ENCODE measurements around the gene CBX7. TPM values are rescaled to one million over a fixed set of nuclear protein-coding genes. Genes with fewer than 3 reads are reported as not detected.

Gene CBX7
- total and polyA plus RNA-seq, 2 experiments from 2014 or later: 2.6 to 11.5 TPM

Small RNA genes within 50 kb of the gene (small RNA-seq; reads per million reads assigned to genes)
- gene COX5BP7 (ENCODE audit: low replicate concordance): not detected

Other genes starting within 250 kb of the CBX7 start
- gene APOBEC3A, start 195.1 kb downstream of the CBX7 start, total RNA-seq (2014; rRNA removed; shearing (Covaris generic)): not detected in 2 replicates
- 0.21 TPM in 1 of 2 replicates, not detected in the other for gene APOBEC3A, start 195.1 kb downstream of the CBX7 start, polyA plus RNA-seq (2016; fragmentation: Nextera tagmentation; extraction: Ambion mirVana)
- gene APOBEC3B, start 170.3 kb downstream of the CBX7 start, total RNA-seq (2014; rRNA removed; shearing (Covaris generic)): 5.9 and 7.0 TPM in 2 replicates
- gene APOBEC3B, start 170.3 kb downstream of the CBX7 start, polyA plus RNA-seq (2016; fragmentation: Nextera tagmentation; extraction: Ambion mirVana): 9.2 and 11.8 TPM in 2 replicates
- 5.0 and 7.0 TPM in 2 replicates for gene APOBEC3C, start 138.4 kb downstream of the CBX7 start, total RNA-seq (2014; rRNA removed; shearing (Covaris generic))
- 49.2 and 49.3 TPM in 2 replicates for gene APOBEC3C, start 138.4 kb downstream of the CBX7 start, polyA plus RNA-seq (2016; fragmentation: Nextera tagmentation; extraction: Ambion mirVana)
- gene APOBEC3D, start 131.6 kb downstream of the CBX7 start, total RNA-seq (2014; rRNA removed; shearing (Covaris generic)): 3.4 and 4.3 TPM in 2 replicates
- 6.7 and 9.4 TPM in 2 replicates for gene APOBEC3D, start 131.6 kb downstream of the CBX7 start, polyA plus RNA-seq (2016; fragmentation: Nextera tagmentation; extraction: Ambion mirVana)
- 3.4 and 4.7 TPM in 2 replicates for gene APOBEC3F, start 111.8 kb downstream of the CBX7 start, total RNA-seq (2014; rRNA removed; shearing (Covaris generic))
- 3.4 and 3.5 TPM in 2 replicates for gene APOBEC3F, start 111.8 kb downstream of the CBX7 start, polyA plus RNA-seq (2016; fragmentation: Nextera tagmentation; extraction: Ambion mirVana)
- gene APOBEC3G, start 75.4 kb downstream of the CBX7 start, total RNA-seq (2014; rRNA removed; shearing (Covaris generic)): 2.6 and 3.3 TPM in 2 replicates
- 1.8 and 2.1 TPM in 2 replicates for gene APOBEC3G, start 75.4 kb downstream of the CBX7 start, polyA plus RNA-seq (2016; fragmentation: Nextera tagmentation; extraction: Ambion mirVana)
- gene APOBEC3H, start 55.4 kb downstream of the CBX7 start, total RNA-seq (2014; rRNA removed; shearing (Covaris generic)): not detected in 2 replicates
- gene APOBEC3H, start 55.4 kb downstream of the CBX7 start, polyA plus RNA-seq (2016; fragmentation: Nextera tagmentation; extraction: Ambion mirVana): not detected in 2 replicates
- gene PDGFB, start 92.3 kb upstream of the CBX7 start, total RNA-seq (2014; rRNA removed; shearing (Covaris generic)): 5.2 and 8.0 TPM in 2 replicates
- 1.9 and 2.2 TPM in 2 replicates for gene PDGFB, start 92.3 kb upstream of the CBX7 start, polyA plus RNA-seq (2016; fragmentation: Nextera tagmentation; extraction: Ambion mirVana)
- 2,755 and 3,244 TPM in 2 replicates for gene RPL3, start 166.9 kb upstream of the CBX7 start, total RNA-seq (2014; rRNA removed; shearing (Covaris generic))
- 1,846 and 1,983 TPM in 2 replicates for gene RPL3, start 166.9 kb upstream of the CBX7 start, polyA plus RNA-seq (2016; fragmentation: Nextera tagmentation; extraction: Ambion mirVana)
- gene SYNGR1, start 197.3 kb upstream of the CBX7 start, total RNA-seq (2014; rRNA removed; shearing (Covaris generic)): 12.3 and 30.9 TPM in 2 replicates
- 37.0 and 37.7 TPM in 2 replicates for gene SYNGR1, start 197.3 kb upstream of the CBX7 start, polyA plus RNA-seq (2016; fragmentation: Nextera tagmentation; extraction: Ambion mirVana)
- 18.0 and 27.5 TPM in 2 replicates for gene TAB1, start 247.1 kb upstream of the CBX7 start, total RNA-seq (2014; rRNA removed; shearing (Covaris generic))
- 10.7 and 12.4 TPM in 2 replicates for gene TAB1, start 247.1 kb upstream of the CBX7 start, polyA plus RNA-seq (2016; fragmentation: Nextera tagmentation; extraction: Ambion mirVana)

Data from GM23338 (cell line).